ENCODE measurements around the gene ROS1.

DNA sequence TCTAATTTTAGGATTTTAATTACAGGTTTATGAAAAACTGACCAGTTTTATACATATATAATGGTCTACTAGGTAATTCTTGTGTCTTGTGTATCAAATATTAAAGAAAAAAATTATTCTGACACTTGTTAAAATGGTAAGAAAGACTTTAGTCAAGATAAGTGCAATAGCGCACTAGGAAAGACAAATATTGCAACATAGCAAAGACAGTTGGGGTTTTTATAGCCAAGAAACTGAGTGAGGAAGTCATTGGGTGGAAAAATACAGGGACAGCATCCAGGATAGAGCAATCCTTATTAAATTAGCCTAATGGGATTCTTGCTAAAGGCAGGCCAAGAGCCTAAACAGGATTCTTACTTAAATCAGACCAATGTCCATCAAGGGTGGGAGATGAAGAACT is 71.1 kb downstream of the ROS1 start:
- TF ChIP-seq, protein P1, sequence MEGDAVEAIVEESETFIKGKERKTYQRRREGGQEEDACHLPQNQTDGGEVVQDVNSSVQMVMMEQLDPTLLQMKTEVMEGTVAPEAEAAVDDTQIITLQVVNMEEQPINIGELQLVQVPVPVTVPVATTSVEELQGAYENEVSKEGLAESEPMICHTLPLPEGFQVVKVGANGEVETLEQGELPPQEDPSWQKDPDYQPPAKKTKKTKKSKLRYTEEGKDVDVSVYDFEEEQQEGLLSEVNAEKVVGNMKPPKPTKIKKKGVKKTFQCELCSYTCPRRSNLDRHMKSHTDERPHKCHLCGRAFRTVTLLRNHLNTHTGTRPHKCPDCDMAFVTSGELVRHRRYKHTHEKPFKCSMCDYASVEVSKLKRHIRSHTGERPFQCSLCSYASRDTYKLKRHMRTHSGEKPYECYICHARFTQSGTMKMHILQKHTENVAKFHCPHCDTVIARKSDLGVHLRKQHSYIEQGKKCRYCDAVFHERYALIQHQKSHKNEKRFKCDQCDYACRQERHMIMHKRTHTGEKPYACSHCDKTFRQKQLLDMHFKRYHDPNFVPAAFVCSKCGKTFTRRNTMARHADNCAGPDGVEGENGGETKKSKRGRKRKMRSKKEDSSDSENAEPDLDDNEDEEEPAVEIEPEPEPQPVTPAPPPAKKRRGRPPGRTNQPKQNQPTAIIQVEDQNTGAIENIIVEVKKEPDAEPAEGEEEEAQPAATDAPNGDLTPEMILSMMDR (IDR thresholded peaks at IDR 0.05; ENCODE audit: low read depth, low read length): no peak
- no peak for TF ChIP-seq POLR2A (IDR thresholded peaks at IDR 0.05; ENCODE audit: extremely low read depth, insufficient read length)
- no peak for TF ChIP-seq MYC (IDR thresholded peaks at IDR 0.05; ENCODE audit: low read depth, low read length)
- TF ChIP-seq, protein P2, sequence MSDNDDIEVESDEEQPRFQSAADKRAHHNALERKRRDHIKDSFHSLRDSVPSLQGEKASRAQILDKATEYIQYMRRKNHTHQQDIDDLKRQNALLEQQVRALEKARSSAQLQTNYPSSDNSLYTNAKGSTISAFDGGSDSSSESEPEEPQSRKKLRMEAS (IDR thresholded peaks at IDR 0.05; ENCODE audit: low read depth, low read length): no peak

Measured in NB4 (cell line).